ENCODE results near the gene SECISBP2L.
"Not testable (repeated sequence)": the region's sequence is repeated elsewhere in the genome, so short reads cannot be mapped to it uniquely, and the experiment has no call there.

Gene SECISBP2L

DNA sequence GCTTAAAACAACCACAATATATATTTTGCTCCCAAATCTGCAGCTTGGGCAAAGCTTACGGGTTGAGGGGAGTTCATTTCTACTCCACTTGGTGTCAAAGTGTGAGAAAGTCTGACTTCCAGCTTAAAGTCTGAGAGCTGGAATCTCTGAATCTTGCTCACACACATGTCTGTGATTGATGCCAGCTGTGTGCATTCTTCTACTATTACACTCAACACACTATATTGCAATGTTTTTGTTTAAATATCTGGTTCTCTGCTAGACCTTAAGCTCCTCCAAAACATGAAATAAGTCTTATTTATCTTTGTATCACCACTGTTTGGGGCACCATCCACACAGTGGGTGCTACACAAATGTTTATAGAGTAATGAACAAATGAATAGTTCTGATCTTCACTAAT, 36.7 kb upstream of the SECISBP2L start:
- Histone ChIP-seq H2BK15ac (ENCODE audit: low read length) (no peak overlapping the region), H3K4ac (ENCODE audit: low read length) (no peak overlapping the region), H3K9ac (ENCODE audit: low read depth, low read length, poor library complexity) (no peak overlapping the region), H3K79me1 (ENCODE audit: low read depth, low read length) (no peaks in the 10 kb centered on the region), H3K9me3 (replicated peaks in 1 of 2; ENCODE audit: control insufficient read depth in 2 of 2, insufficient read depth in 1 of 2, low read depth in 1 of 2, low read length in 2 of 2) (no peaks in the 10 kb centered on the region), H3K27ac (replicated peaks; ENCODE audit: low read length) (no peak overlapping the region), H3K4me2 (ENCODE audit: insufficient read depth, low read length, poor library complexity, severe bottlenecking) (no peak overlapping the region), H3K18ac (ENCODE audit: low read length) (no peak overlapping the region), H2AFZ (ENCODE audit: low read length) (no peak overlapping the region), H2BK120ac (ENCODE audit: low read depth, low read length) (no peak overlapping the region), H2BK5ac (ENCODE audit: low read length) (no peak overlapping the region), H3K4me1 (ENCODE audit: control insufficient read depth in 2 of 2, insufficient read depth in 1 of 2, low read depth in 1 of 2, low read length in 2 of 2) (peaks cover 0 to 3% of the 10 kb centered on the region in 2 donors), H3K14ac (ENCODE audit: low read length) (no peak overlapping the region), H3K23ac (ENCODE audit: low read depth, low read length, poor library complexity) (no peak overlapping the region), H3K36me3 (replicated peaks in 1 of 2; ENCODE audit: control insufficient read depth in 2 of 2, insufficient read depth in 2 of 2, low read length in 2 of 2) (no peaks in the 10 kb centered on the region), H2AK5ac (ENCODE audit: low read depth, low read length) (no peak overlapping the region), H4K91ac (ENCODE audit: low read depth, low read length, poor library complexity) (no peak overlapping the region), H3K27me3 (ENCODE audit: control insufficient read depth in 3 of 3, insufficient read depth in 3 of 3, low read depth in 1 of 3, low read length in 3 of 3) (no peaks in the 10 kb centered on the region), H4K8ac (ENCODE audit: low read depth, low read length) (no peak overlapping the region), H2BK12ac (ENCODE audit: low read length) (no peak overlapping the region), H3K4me3 (ENCODE audit: low read length in 2 of 2) (no peak overlapping the region)
- WGBS, 2 donors (ENCODE audit: extremely low coverage in 2 of 2, insufficient read length in 2 of 2, insufficient replicate concordance in 1 of 2): no CpG with 5 or more reads among the region's 1 CpG
- no peak for DNase-seq (ENCODE audit: low spot score)

DNA sequence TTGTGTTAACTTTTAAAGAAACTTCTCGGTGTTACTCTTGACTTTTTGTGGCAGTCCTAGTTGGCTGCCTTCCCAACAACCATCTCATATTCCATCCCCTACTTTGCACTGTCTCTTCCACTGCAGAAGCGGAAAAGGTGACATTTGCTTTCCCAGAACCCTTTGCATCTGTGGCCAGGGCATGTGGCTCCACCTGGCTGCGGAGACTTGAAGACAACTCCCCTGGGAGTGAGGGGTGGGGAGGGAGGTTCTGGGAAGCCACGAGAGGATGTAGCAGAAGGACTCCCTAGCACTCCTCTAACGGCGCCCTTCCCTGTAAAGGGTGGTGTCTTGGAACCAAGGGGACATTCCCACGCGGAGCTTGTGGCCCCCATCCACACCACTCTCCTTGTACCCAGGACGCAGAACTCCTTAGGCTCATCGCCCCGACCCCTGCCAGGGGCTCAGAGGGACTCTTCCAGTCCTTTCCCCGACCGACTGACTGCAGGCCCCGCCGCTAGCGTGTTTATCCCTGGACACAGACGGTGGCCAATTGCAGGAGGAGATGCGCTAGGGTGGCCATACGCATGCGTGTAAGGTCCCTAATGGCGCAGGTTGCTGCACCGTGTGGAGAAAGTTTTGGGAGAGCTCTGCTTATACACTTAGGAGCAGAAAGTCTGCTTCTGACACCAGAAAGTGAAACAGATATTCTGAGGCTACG, 33.2 kb upstream of the SECISBP2L start:
- Histone ChIP-seq H2BK5ac (ENCODE audit: low read length) (no peak overlapping the region), H3K4me2 (ENCODE audit: insufficient read depth, low read length, poor library complexity, severe bottlenecking) (no peak overlapping the region), H3K27me3 (ENCODE audit: control insufficient read depth in 3 of 3, insufficient read depth in 3 of 3, low read depth in 1 of 3, low read length in 3 of 3) (no peaks in the 10 kb centered on the region), H2BK120ac (ENCODE audit: low read depth, low read length) (no peak overlapping the region), H3K9ac (ENCODE audit: low read depth, low read length, poor library complexity) (no peak overlapping the region), H3K9me3 (replicated peaks in 1 of 2; ENCODE audit: control insufficient read depth in 2 of 2, insufficient read depth in 1 of 2, low read depth in 1 of 2, low read length in 2 of 2) (no peaks in the 10 kb centered on the region), H2AFZ (ENCODE audit: low read length) (no peak overlapping the region), H2BK15ac (ENCODE audit: low read length) (no peak overlapping the region), H2AK5ac (ENCODE audit: low read depth, low read length) (no peak overlapping the region), H3K4me3 (ENCODE audit: low read length in 2 of 2) (no peak overlapping the region), H3K18ac (ENCODE audit: low read length) (no peak overlapping the region), H3K4me1 (ENCODE audit: control insufficient read depth in 2 of 2, insufficient read depth in 1 of 2, low read depth in 1 of 2, low read length in 2 of 2) (no peaks in the 10 kb centered on the region), H3K4ac (ENCODE audit: low read length) (no peak overlapping the region), H2BK12ac (ENCODE audit: low read length) (no peak overlapping the region), H3K23ac (ENCODE audit: low read depth, low read length, poor library complexity) (no peak overlapping the region), H3K36me3 (replicated peaks in 1 of 2; ENCODE audit: control insufficient read depth in 2 of 2, insufficient read depth in 2 of 2, low read length in 2 of 2) (no peaks in the 10 kb centered on the region), H3K27ac (replicated peaks; ENCODE audit: low read length) (no peak overlapping the region), H3K14ac (ENCODE audit: low read length) (no peak overlapping the region), H3K79me1 (ENCODE audit: low read depth, low read length) (no peaks in the 10 kb centered on the region), H4K8ac (ENCODE audit: low read depth, low read length) (no peak overlapping the region), H4K91ac (ENCODE audit: low read depth, low read length, poor library complexity) (no peak overlapping the region)
- no CpG with 5 or more reads among the region's 23 CpGs for WGBS, 2 donors (ENCODE audit: extremely low coverage in 2 of 2, insufficient read length in 2 of 2, insufficient replicate concordance in 1 of 2)
- DNase-seq (ENCODE audit: low spot score): no peak

DNA sequence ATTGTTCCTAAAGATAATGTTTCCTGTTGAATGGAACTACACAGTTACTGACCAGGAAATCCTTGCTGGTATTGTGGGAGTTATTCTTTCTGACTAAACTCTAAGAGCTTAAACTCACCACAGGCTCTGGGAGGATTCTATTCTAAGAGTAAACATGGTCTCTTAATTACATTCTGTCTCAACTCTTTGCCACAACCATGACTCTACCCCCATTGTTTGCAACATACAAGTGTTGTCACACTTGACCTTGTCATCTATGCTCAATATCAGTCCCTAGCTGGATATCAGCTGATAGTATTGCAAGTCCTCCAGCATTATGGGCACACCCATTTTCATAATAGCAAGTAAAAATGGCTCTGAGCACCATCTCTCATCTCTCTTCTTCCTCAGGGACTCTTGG, 29.6 kb upstream of the SECISBP2L start:
- no peak overlapping the region for H3K4me2 ChIP-seq (ENCODE audit: insufficient read depth, low read length, poor library complexity, severe bottlenecking)
- no peaks in the 10 kb centered on the region for H3K36me3 ChIP-seq (replicated peaks in 1 of 2; ENCODE audit: control insufficient read depth in 2 of 2, insufficient read depth in 2 of 2, low read length in 2 of 2)
- no peak overlapping the region for H3K23ac ChIP-seq (ENCODE audit: low read depth, low read length, poor library complexity)
- no peak overlapping the region for H3K14ac ChIP-seq (ENCODE audit: low read length)
- H2AK5ac ChIP-seq (ENCODE audit: low read depth, low read length): no peak overlapping the region
- H3K4me3 ChIP-seq (ENCODE audit: low read length in 2 of 2): no peak overlapping the region
- no peak overlapping the region for H2BK15ac ChIP-seq (ENCODE audit: low read length)
- no peaks in the 10 kb centered on the region for H3K27me3 ChIP-seq (ENCODE audit: control insufficient read depth in 3 of 3, insufficient read depth in 3 of 3, low read depth in 1 of 3, low read length in 3 of 3)
- no peak for DNase-seq (ENCODE audit: low spot score)
- H2BK120ac ChIP-seq (ENCODE audit: low read depth, low read length): no peak overlapping the region
- no peaks in the 10 kb centered on the region for H3K79me1 ChIP-seq (ENCODE audit: low read depth, low read length)
- no peak overlapping the region for H2BK12ac ChIP-seq (ENCODE audit: low read length)
- H3K9ac ChIP-seq (ENCODE audit: low read depth, low read length, poor library complexity): no peak overlapping the region
- no peak overlapping the region for H4K8ac ChIP-seq (ENCODE audit: low read depth, low read length)
- no peak overlapping the region for H3K4ac ChIP-seq (ENCODE audit: low read length)
- no peak overlapping the region for H4K91ac ChIP-seq (ENCODE audit: low read depth, low read length, poor library complexity)
- no peaks in the 10 kb centered on the region for H3K9me3 ChIP-seq (replicated peaks in 1 of 2; ENCODE audit: control insufficient read depth in 2 of 2, insufficient read depth in 1 of 2, low read depth in 1 of 2, low read length in 2 of 2)
- no peak overlapping the region for H3K18ac ChIP-seq (ENCODE audit: low read length)
- no peak overlapping the region for H3K27ac ChIP-seq (replicated peaks; ENCODE audit: low read length)
- no peak overlapping the region for H2AFZ ChIP-seq (ENCODE audit: low read length)
- no peak overlapping the region for H2BK5ac ChIP-seq (ENCODE audit: low read length)
- no peaks in the 10 kb centered on the region for H3K4me1 ChIP-seq (ENCODE audit: control insufficient read depth in 2 of 2, insufficient read depth in 1 of 2, low read depth in 1 of 2, low read length in 2 of 2)

DNA sequence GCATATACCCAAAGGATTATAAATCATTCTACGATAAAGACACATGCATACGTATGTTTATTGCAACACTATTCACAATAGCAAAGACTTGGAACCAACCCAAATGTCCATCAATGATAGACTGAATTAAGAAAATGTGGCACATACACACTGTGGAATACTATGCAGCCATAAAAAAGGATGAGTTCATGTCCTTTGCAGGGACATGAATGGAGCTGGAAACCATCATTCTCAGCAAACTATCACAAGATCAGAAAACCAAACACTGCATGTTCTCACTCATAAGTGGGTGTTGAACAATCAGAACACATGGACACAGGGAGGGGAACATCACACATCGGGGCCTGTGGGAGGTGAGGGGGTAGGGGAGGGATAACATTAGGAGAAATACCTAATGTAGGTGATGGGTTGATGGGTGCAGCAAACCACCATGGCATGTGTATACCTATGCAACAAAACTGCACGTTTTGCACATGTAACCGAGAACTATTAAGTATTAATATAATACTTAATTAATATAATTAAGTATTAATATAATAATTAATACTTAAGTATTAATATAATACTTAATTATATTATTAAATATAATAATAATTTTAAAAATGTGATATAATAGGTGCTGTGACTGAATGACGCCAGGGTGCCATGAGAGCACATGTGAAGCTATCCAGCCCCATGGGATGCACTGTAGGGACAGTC, 28.5 kb upstream of the SECISBP2L start:
- not testable (repeated sequence) for H3K27me3 ChIP-seq (ENCODE audit: control insufficient read depth in 3 of 3, insufficient read depth in 3 of 3, low read depth in 1 of 3, low read length in 3 of 3); DNase-seq (ENCODE audit: low spot score); H4K91ac ChIP-seq (ENCODE audit: low read depth, low read length, poor library complexity); H4K8ac ChIP-seq (ENCODE audit: low read depth, low read length); H3K36me3 ChIP-seq (replicated peaks in 1 of 2; ENCODE audit: control insufficient read depth in 2 of 2, insufficient read depth in 2 of 2, low read length in 2 of 2); H3K23ac ChIP-seq (ENCODE audit: low read depth, low read length, poor library complexity); H3K18ac ChIP-seq (ENCODE audit: low read length); H2AK5ac ChIP-seq (ENCODE audit: low read depth, low read length); H2BK5ac ChIP-seq (ENCODE audit: low read length); H3K27ac ChIP-seq (replicated peaks; ENCODE audit: low read length); H3K4me1 ChIP-seq (ENCODE audit: control insufficient read depth in 2 of 2, insufficient read depth in 1 of 2, low read depth in 1 of 2, low read length in 2 of 2); H2BK15ac ChIP-seq (ENCODE audit: low read length); H3K4me2 ChIP-seq (ENCODE audit: insufficient read depth, low read length, poor library complexity, severe bottlenecking); H2AFZ ChIP-seq (ENCODE audit: low read length); H3K4ac ChIP-seq (ENCODE audit: low read length); H3K14ac ChIP-seq (ENCODE audit: low read length); H3K4me3 ChIP-seq (ENCODE audit: low read length in 2 of 2); H2BK12ac ChIP-seq (ENCODE audit: low read length); H3K79me1 ChIP-seq (ENCODE audit: low read depth, low read length); H3K9me3 ChIP-seq (replicated peaks in 1 of 2; ENCODE audit: control insufficient read depth in 2 of 2, insufficient read depth in 1 of 2, low read depth in 1 of 2, low read length in 2 of 2); H3K9ac ChIP-seq (ENCODE audit: low read depth, low read length, poor library complexity); H2BK120ac ChIP-seq (ENCODE audit: low read depth, low read length)
- no CpG with 5 or more reads among the region's 6 CpGs for WGBS, 2 donors (ENCODE audit: extremely low coverage in 2 of 2, insufficient read length in 2 of 2, insufficient replicate concordance in 1 of 2)
